IPS DF 4.7 (cell line): ENCODE results near the gene OTUD1.

Experiments
- DNase-seq: peaks from one replicate; pipeline ENCODE4 v3.0.0-alpha.2; 2013; ENCODE audit warnings: low spot score; ENCODE audit errors: extremely low read depth

OTUD1 gene

DNA sequence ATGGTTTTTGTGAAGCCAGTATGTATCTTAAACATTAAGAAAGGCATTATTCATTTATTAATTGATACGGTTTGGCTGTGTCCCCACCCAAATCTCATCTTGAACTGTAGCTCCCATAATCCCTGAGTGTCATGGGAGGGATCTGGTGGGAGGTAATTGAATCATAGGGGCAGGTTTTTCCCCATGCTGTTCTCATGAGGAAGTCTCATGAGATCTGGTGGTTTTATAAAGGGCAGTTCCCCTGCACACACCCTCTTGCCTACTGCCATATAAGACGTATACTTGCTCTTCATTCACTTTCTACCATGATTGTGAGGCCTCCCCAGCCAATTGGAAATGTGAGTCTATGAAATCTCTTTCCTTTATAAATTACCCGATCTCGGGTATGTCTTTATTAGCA is 28.1 kb downstream of the OTUD1 start:
- DNase-seq, result no peak

DNA sequence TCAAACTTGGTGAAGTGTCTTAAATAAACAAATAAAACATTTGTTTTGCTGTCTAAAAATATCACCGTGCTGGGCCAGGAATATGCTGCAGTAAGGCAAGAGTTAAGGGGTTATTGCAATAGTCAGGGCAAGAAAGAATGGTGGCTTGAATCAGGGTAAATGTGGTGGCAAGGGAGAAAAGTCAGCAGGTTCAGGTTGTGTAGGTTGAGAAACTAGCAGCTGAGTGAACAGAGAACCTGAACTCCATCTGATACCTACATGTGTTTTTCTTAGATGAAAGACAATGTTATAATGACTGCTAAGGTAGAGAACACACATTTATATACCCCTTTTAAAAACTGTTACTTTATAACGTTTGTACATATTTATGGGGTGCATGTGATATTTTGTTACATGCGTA is 28.7 kb downstream of the OTUD1 start:
- DNase-seq, result no peak

DNA sequence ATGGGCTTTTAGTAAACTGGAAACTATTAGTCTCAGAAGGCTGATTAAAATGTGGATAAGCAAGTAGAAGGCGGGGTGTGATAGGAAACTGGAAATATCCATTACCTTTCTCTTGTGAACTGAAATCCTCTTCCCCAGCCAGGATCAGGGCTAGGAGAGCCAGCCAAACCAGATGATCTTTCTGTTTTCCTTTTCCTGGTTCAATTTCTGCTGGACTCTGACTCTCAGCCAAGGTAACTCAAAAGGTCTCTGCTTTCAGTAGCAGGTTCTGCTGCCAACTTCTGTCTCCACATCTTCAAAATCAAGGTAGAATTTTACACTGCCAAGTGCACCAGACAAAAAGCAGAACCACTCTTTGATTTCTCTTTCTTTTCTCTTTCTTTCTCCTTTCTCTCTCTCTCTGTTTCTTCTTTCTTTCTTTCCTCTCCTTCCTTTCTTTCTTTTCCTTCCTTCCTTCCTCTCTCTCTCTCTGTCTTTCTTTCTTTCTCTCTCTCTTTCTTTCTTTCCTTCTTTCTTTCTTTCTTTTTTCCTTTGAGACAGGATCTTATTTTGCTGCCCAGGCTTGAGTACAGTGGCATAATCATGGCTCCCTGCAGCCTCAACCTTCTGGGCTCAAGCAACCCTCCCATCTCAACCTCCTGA is 30.8 kb downstream of the OTUD1 start:
- no peak for DNase-seq

DNA sequence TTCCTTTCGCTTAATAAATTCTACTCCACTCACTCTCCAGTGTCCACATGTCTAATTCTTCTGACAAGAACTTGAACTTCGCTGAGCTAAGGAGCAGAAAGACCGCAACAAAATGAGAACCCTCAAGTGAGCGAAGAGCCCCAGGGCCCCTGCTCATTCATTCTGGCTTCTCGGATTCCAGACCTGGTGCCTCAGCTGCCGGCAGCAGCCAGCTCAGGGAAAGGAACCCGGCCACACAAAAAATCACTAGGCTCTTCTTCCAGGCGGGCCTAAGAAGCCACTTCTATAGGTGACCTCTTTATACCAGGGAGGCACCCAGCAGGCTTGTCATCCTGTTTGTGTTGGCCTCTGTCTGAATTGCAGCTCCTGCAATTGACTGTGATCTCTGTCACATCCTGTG is 33.3 kb downstream of the OTUD1 start:
- DNase-seq, result no peak

DNA sequence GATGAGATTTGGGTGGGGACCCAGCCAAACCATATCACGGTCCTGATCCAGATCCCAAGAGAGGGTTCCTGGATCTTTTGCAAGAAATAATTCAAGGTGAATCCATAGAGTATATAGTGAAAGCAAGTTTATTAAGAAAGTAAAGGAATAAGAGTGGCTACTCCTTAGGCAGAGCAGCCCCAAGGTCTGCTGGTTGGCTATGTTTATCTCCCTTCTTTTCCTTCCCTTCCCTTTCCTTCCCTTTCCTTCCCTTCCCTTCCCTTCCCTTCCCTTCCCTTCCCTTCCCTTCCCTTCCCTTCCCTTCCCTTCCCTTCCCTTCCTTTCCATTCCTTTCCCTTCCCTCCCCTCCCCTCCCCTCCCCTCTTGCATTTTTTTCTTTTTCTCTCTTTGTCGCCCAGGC is 35.2 kb downstream of the OTUD1 start:
- no peak for DNase-seq

DNA sequence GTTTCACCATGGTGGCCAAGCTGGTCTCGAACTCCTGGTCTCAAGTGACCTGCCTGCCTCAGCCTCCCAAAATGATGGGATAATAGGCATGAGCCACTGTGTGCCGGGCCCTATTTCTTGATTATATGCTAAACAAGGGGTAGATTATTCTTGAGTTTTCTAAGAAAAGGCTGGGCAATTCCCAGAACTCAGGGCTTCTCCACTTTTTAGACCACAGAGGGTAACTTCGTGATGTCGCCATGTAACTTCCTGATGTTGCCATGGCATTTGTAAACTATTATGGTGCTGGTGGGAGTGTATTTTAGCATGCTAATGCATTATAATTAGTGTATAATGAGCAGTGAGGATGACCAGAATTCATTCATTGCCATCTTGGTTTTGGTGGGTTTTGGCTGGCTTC is 35.8 kb downstream of the OTUD1 start:
- DNase-seq, result no peak

DNA sequence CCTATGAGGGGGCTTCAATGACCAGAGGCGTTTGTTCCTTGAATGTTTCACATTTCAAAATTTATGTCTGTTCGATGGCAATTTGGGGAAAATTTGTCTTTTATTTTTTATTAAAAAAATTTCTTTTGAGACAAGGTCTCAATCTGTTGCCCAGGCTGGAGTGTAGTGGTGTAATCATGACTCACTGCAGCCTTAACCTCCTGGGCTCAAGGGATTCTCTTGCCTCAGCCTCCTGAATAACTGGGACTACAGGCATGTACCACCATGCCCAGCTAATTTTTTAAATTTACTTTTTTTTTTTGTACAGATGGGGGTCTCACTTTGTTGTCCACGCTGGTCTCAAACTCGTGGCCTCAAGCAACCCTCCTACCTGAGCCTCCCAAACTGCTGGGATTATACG is 39.7 kb downstream of the OTUD1 start:
- DNase-seq, result no peak

DNA sequence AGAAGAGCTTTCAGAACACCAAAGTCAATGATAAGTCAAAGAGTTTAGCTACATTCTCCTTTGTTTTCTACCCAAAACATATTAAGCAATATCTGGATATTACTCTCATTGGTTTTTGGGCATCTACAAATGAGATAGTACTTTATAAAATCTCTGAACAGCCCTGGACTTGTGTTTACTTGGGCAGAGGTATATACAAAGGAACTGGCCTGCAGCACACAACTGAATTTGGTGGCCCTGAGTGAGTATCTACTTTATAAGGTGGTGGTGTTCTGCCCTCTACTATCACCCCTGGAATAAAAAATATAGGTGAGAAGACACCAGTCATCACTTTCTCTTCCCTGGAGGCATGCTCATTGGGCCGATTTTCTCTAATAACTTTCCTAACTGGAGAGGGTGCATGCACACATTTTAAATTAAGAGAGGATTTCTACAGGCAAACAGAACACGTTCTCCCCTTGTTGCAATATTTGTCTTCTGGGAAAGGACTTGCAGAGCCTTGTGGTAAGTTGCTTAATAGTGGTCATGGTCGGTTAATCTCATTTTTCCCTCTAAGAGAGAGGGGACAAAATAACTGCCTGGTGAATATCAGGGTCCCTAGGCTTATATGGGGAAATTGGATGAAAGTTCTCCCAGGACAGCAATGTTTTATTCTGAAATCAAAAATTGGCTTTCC is 41.1 kb downstream of the OTUD1 start:
- no peak for DNase-seq

DNA sequence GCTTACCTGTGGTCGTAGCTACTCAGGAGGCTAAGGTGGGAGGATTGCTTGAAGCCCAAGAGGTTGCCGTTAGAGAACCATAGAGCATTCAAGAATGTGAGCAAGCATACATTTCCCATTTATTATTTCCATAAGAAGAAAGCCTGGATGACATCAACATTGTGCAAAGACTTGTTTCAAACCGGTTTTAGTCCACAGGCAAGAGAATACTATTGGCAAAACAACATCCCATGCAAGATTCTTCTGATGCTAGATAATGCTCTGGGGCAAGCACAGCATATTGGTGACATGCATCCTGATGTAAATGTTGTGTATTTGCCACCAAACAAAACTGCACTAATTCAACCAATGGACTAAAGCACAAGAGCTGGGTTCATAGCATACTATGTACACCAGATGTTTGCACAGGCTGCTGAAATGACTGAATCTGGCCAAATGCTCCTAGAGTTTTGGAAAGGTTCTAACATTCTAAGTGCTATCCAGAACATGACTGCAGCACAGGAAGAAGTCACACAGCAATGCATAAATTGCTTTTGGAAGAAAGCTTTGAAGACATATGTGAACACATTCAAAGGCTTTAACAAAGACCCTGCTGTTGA is 42.6 kb downstream of the OTUD1 start:
- DNase-seq, result no peak

DNA sequence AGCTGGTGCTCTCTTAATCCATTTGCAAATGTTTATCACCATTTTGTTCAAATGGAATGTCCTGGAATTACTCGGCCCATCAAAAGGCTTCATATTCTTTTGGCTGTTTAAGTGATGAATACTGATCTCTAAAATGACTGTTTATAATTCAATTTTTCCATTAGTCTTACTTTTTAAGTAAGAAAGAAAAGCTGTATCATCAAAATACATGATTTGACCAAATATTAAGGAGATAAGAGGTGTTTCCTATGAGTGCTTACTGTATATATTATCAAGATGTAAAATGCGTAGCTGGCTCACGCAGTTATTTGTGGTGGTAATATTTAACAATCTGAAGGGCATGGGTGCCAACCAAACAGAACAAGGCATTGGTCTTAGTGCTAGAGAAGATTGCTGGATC is 51.2 kb downstream of the OTUD1 start:
- DNase-seq, result no peak
